Keratinocyte (primary cell): ENCODE data around the gene APH1B. TPM values are rescaled to one million over a fixed set of nuclear protein-coding genes. Genes with fewer than 3 reads are reported as not detected.

Experiments used
- DNase-seq: peaks from one replicate; pipeline ENCODE4 v3.0.0-alpha.2; 2011; ENCODE audit warnings: low read depth, missing footprints, low spot score
- FAIRE-seq: peaks from 2 replicates; lab custom pipeline; 2011; peaks lifted over from hg19 to GRCh38; lab: Jason Lieb, UNC
- H2AFZ ChIP-seq: 2 replicates; pipeline ENCODE4 v1.6.0; 2012; ENCODE audit warnings: low read length, control low read depth, inconsistent platforms; ENCODE audit not compliant: control insufficient read depth
- H3K27ac ChIP-seq: 2 replicates; pipeline ENCODE4 v1.5.1; 2011; ENCODE audit warnings: low read length; ENCODE audit not compliant: control insufficient read depth, insufficient read depth
- H3K27me3 ChIP-seq: 3 replicates; pipeline ENCODE4 v1.6.0; 2011; ENCODE audit warnings: low read length; ENCODE audit not compliant: control insufficient read depth, insufficient read depth; ENCODE audit errors: extremely low read depth
- H3K36me3 ChIP-seq, 2 experiments: 2 replicates in 1 of 2; 3 replicates in 1 of 2; pipeline ENCODE4 v1.5.1; 2011; ENCODE audit warnings: low read length in 2 of 2, mild to moderate bottlenecking in 1 of 2; ENCODE audit not compliant: control insufficient read depth in 2 of 2, insufficient read depth in 2 of 2; ENCODE audit errors: extremely low read depth in 1 of 2
- H3K4me1 ChIP-seq: 3 replicates; pipeline ENCODE4 v1.5.1; 2011; ENCODE audit warnings: low read length; ENCODE audit not compliant: control insufficient read depth, insufficient read depth; ENCODE audit errors: extremely low read depth
- H3K4me2 ChIP-seq: 3 replicates; pipeline ENCODE4 v1.6.0; 2011; ENCODE audit warnings: low read depth, low read length; ENCODE audit not compliant: control insufficient read depth, insufficient read depth; ENCODE audit errors: extremely low read depth
- H3K4me3 ChIP-seq, 3 experiments: fragments of 200-600 bp in 1 of 3; sonication (generic) in 1 of 3; 2 replicates in 2 of 3; 3 replicates in 1 of 3; pipeline ENCODE4 v1.5.1; 2011 to 2016; ENCODE audit warnings: low read length in 3 of 3, mild to moderate bottlenecking in 3 of 3, control low read depth in 2 of 3, inconsistent platforms in 1 of 3, low read depth in 1 of 3, mixed read lengths in 1 of 3, mixed run types in 1 of 3, moderate library complexity in 1 of 3; ENCODE audit not compliant: control insufficient read depth in 2 of 3, insufficient read depth in 2 of 3; ENCODE audit errors: extremely low read depth in 1 of 3
- H3K79me2 ChIP-seq: 2 replicates; pipeline ENCODE4 v1.6.0; 2012; ENCODE audit warnings: low read length; ENCODE audit not compliant: control insufficient read depth, insufficient read depth
- H3K9ac ChIP-seq: 3 replicates; pipeline ENCODE4 v1.6.0; 2011; ENCODE audit warnings: low read length; ENCODE audit not compliant: control insufficient read depth, insufficient read depth; ENCODE audit errors: extremely low read depth
- H3K9me1 ChIP-seq: 3 replicates; pipeline ENCODE4 v1.6.0; 2011; ENCODE audit warnings: low read length; ENCODE audit not compliant: control insufficient read depth, insufficient read depth; ENCODE audit errors: extremely low read depth
- H3K9me3 ChIP-seq: 2 replicates; pipeline ENCODE4 v1.5.1; 2012; ENCODE audit warnings: low read depth, low read length; ENCODE audit not compliant: control insufficient read depth
- H4K20me1 ChIP-seq: 3 replicates; pipeline ENCODE4 v1.6.0; 2011; ENCODE audit warnings: low read length; ENCODE audit not compliant: control insufficient read depth, insufficient read depth; ENCODE audit errors: extremely low read depth
- CTCF ChIP-seq, 3 experiments: IDR thresholded peaks in 1 of 3; conservative IDR thresholded peaks in 1 of 3; optimal IDR thresholded peaks in 1 of 3; 2 replicates in 2 of 3; 3 replicates in 1 of 3; pipeline versions ENCODE3 to v1.5.1; 2011; ENCODE audit warnings: low read length in 3 of 3, mild to moderate bottlenecking in 3 of 3, moderate library complexity in 2 of 3, control low read depth in 1 of 3, inconsistent platforms in 1 of 3; ENCODE audit not compliant: insufficient read depth in 2 of 3; ENCODE audit errors: extremely low read depth in 1 of 3
- EZH2 ChIP-seq: IDR thresholded peaks from one replicate; pipeline ENCODE4 v1.6.1; 2012; ENCODE audit warnings: inconsistent platforms, mild to moderate bottlenecking, low read length, moderate library complexity
- dilution Hi-C: fragments of 300-500 bp; cut with MboI; formaldehyde crosslinking; loops from one replicate; pipeline ENCODE4 v1.7.0; 2020; ENCODE audit warnings: low sequenced_read_pairs; ENCODE audit not compliant: extremely low pct_ligation_motif_present
- polyA plus RNA-seq, 5 experiments: library from polyadenylated mRNA; depleted of rRNA in 3 of 5; stranded (reverse) in 3 of 5; stranded (forward) in 1 of 5; unstranded in 1 of 5; fragments of >200 nt; gene quantifications; 1 replicate in 1 of 5; 2 replicates in 3 of 5; 3 replicates in 1 of 5; pipeline versions ENCODE4 v1.2.1 to v1.2.3, GENCODE V29; 2011 to 2012; ENCODE audit warnings: missing spikeins in 2 of 5, low read depth in 1 of 5, low replicate concordance in 1 of 5

APH1B gene
- polyA plus RNA-seq, 1 donor (not counting 4 experiments of a cell fraction or from before 2014, with no cell fraction given), result 7.0 TPM

- DNase-seq (no peak), FAIRE-seq (no peak)
- Histone ChIP-seq H4K20me1 (no peaks in the 10 kb centered on the region), H3K36me3 (no peaks in the 10 kb centered on the region), H3K9me3 (no peaks in the 10 kb centered on the region), H3K9ac (no peak overlapping the region), H3K9me1 (no peaks in the 10 kb centered on the region), H3K27ac (no peak overlapping the region), H3K4me1 (no peaks in the 10 kb centered on the region), H2AFZ (no peak overlapping the region), H3K4me2 (no peak overlapping the region), H3K79me2 (no peaks in the 10 kb centered on the region), H3K4me3 (no peak overlapping the region), H3K27me3 (no peaks in the 10 kb centered on the region)
- no peak for TF ChIP-seq EZH2
- TF ChIP-seq CTCF (optimal IDR thresholded peaks at IDR 0.05 in 1 of 3, IDR thresholded peaks at IDR 0.05 in 1 of 3, conservative IDR thresholded peaks at IDR 0.05 in 1 of 3; ENCODE audit: extremely low read depth in 1 of 3, insufficient read depth in 2 of 3, low read length in 3 of 3), result no peak
- dilution Hi-C loops, result no loop called here
These were observed 36.4 kb downstream of the APH1B start for GRCh38 chr15:63313825-63314224.

GRCh38 chr15:63314409-63314808 is 37.0 kb downstream of the APH1B start:
- no peaks in the 10 kb centered on the region for H3K4me1 ChIP-seq
- H3K9me1 ChIP-seq, result no peaks in the 10 kb centered on the region
- no peak overlapping the region for H3K4me2 ChIP-seq
- TF ChIP-seq CTCF (optimal IDR thresholded peaks at IDR 0.05 in 1 of 3, IDR thresholded peaks at IDR 0.05 in 1 of 3, conservative IDR thresholded peaks at IDR 0.05 in 1 of 3; ENCODE audit: extremely low read depth in 1 of 3, insufficient read depth in 2 of 3, low read length in 3 of 3) (no peak), EZH2 (no peak)
- no peaks in the 10 kb centered on the region for H3K79me2 ChIP-seq
- no peak for DNase-seq
- dilution Hi-C loops, result no loop called here
- FAIRE-seq, result no peak
- no peak overlapping the region for H3K4me3 ChIP-seq
- H3K27ac ChIP-seq, result no peak overlapping the region
- H3K27me3 ChIP-seq, result no peaks in the 10 kb centered on the region
- no peaks in the 10 kb centered on the region for H3K9me3 ChIP-seq
- H2AFZ ChIP-seq, result no peak overlapping the region
- H3K9ac ChIP-seq, result no peak overlapping the region
- H4K20me1 ChIP-seq, result no peaks in the 10 kb centered on the region
- H3K36me3 ChIP-seq, result no peaks in the 10 kb centered on the region
